Sigmoid colon (tissue), 7 donors: ENCODE results near the gene SHISA5. TPM values are rescaled to one million over a fixed set of nuclear protein-coding genes. Genes with fewer than 3 reads are reported as not detected.

Experiments
- DNase-seq: peaks from one replicate; pipeline ENCODE4 v3.0.0-alpha.2; 2019
- H3K27ac ChIP-seq, 4 donors: fragments of 200-600 bp; sonication (generic); one replicate each; pipeline ENCODE4 v1.5.1; 2016 to 2019; ENCODE audit warnings: mild to moderate bottlenecking in 1 of 4
- H3K27me3 ChIP-seq, 3 donors: fragments of 200-600 bp; sonication (generic); one replicate each; pipeline ENCODE4 v1.5.1; 2019; ENCODE audit warnings: mild to moderate bottlenecking in 1 of 3
- H3K36me3 ChIP-seq, 4 donors: fragments of 200-600 bp; sonication (generic); one replicate each; pipeline ENCODE4 v1.5.1; 2016 to 2019
- H3K4me1 ChIP-seq, 4 donors: fragments of 200-600 bp; sonication (generic); one replicate each; pipeline ENCODE4 v1.5.1; 2017 to 2019
- H3K4me3 ChIP-seq, 4 donors: fragments of 200-600 bp; sonication (generic); one replicate each; pipeline ENCODE4 v1.5.1; 2017 to 2019; ENCODE audit warnings: mild to moderate bottlenecking in 2 of 4, moderate library complexity in 1 of 4
- H3K9me3 ChIP-seq, 4 donors: fragments of 200-600 bp in 3 of 4; sonication (generic) in 3 of 4; one replicate each; pipeline versions ENCODE4 v1.5.1 to v1.6.1; 2013 to 2019
- EP300 ChIP-seq, 4 donors: sonication (generic); formaldehyde crosslinking; IDR thresholded peaks; one replicate each; pipeline ENCODE4 v1.6.1; 2017; ENCODE audit warnings: antibody characterized with exemption in 4 of 4
- POLR2A ChIP-seq, 2 donors: fragments of 450-650 bp; IDR thresholded peaks; one replicate each; pipeline ENCODE4 v1.6.1; 2016; ENCODE audit warnings: antibody characterized with exemption in 2 of 2, mild to moderate bottlenecking in 2 of 2, moderate library complexity in 2 of 2
- POLR2AphosphoS5 ChIP-seq, 4 donors: sonication (generic); formaldehyde crosslinking; IDR thresholded peaks; one replicate each; pipeline ENCODE4 v1.6.1; 2017; ENCODE audit warnings: antibody characterized with exemption in 4 of 4
- WGBS, 2 donors: extraction: QIAGEN DNeasy Blood & Tissue Kit; methylation state at CpG; one replicate each; pipeline ENCODE4 v1.1.7; 2013; 5-methylcytosine and 5-hydroxymethylcytosine counted together
- intact Hi-C: fragments of 100-400 bp; cut with DNase I; formaldehyde crosslinking; loops from one replicate; pipeline ENCODE4 v1.15.1; 2023
- polyA plus RNA-seq, 3 donors: library from polyadenylated mRNA; stranded (reverse); fragments of 200-250 nt; gene quantifications; one replicate each; pipeline ENCODE4 v1.2.3, GENCODE V29; 2013
- total RNA-seq, 4 donors: library from RNA; depleted of rRNA; stranded (reverse); fragments of >200 nt; gene quantifications; one replicate each; pipeline ENCODE4 v1.1.0, GENCODE V29; 2016
- TF ChIP-seq, protein P1 (sequence below), 4 experiments: fragments of 450-650 bp in 3 of 4; fragments of 200-600 bp in 1 of 4; IDR thresholded peaks; one replicate each; pipeline ENCODE4 v1.5.1; 2016 to 2019; ENCODE audit warnings: antibody characterized with exemption in 4 of 4, mild to moderate bottlenecking in 3 of 4, moderate library complexity in 2 of 4
- donor health status: healthy with polysubstance abuse.
- donor health status: Bipolar disorder and iron deficiency.
- donor health status: healthy.

SHISA5 gene
- total and polyA plus RNA-seq, 7 donors, result 57.7 to 142 (median 70.3) TPM

- H3K27ac ChIP-seq, result no peak overlapping the region
- H3K9me3 ChIP-seq, result no peaks in the 10 kb centered on the region
Measured at GRCh38 chr3:48478626-48479555, 25.1 kb downstream of the SHISA5 start.

GRCh38 chr3:48477959-48478520, 25.9 kb downstream of the SHISA5 start:
- intact Hi-C loops, result no loop called here
- no peak for DNase-seq
- peaks cover 0 to 7% (median 3%) of the 10 kb centered on the region in 4 donors for H3K36me3 ChIP-seq
- WGBS, 2 donors, result 90 to 91% methylated on average over 9 of the region's 9 CpGs
- TF ChIP-seq POLR2AphosphoS5 (IDR thresholded peaks at IDR 0.05) (no peak), EP300 (IDR thresholded peaks at IDR 0.05) (no peak), POLR2A (IDR thresholded peaks at IDR 0.05) (no peak)
- TF ChIP-seq, protein P1, sequence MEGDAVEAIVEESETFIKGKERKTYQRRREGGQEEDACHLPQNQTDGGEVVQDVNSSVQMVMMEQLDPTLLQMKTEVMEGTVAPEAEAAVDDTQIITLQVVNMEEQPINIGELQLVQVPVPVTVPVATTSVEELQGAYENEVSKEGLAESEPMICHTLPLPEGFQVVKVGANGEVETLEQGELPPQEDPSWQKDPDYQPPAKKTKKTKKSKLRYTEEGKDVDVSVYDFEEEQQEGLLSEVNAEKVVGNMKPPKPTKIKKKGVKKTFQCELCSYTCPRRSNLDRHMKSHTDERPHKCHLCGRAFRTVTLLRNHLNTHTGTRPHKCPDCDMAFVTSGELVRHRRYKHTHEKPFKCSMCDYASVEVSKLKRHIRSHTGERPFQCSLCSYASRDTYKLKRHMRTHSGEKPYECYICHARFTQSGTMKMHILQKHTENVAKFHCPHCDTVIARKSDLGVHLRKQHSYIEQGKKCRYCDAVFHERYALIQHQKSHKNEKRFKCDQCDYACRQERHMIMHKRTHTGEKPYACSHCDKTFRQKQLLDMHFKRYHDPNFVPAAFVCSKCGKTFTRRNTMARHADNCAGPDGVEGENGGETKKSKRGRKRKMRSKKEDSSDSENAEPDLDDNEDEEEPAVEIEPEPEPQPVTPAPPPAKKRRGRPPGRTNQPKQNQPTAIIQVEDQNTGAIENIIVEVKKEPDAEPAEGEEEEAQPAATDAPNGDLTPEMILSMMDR (IDR thresholded peaks at IDR 0.05), result no peak
- H3K27ac ChIP-seq, result no peak overlapping the region
- no peak overlapping the region for H3K4me3 ChIP-seq
- H3K27me3 ChIP-seq, result no peaks in the 10 kb centered on the region
- no peaks in the 10 kb centered on the region for H3K9me3 ChIP-seq
- H3K4me1 ChIP-seq, result peaks cover 0 to 8% (median 5%) of the 10 kb centered on the region in 4 donors

More at GRCh38 chr3:48478626-48479555, 25.1 kb downstream of the SHISA5 start:
- TF ChIP-seq, protein P1 (IDR thresholded peaks at IDR 0.05), result no peak
- no peak for TF ChIP-seq POLR2A (IDR thresholded peaks at IDR 0.05)
- no peak overlapping the region for H3K4me3 ChIP-seq
- whole genome bisulfite sequencing, 2 donors, result 63 to 87% methylated on average over 19 of the region's 19 CpGs
- no peaks in the 10 kb centered on the region for H3K27me3 ChIP-seq
- intact Hi-C loops, result no loop called here
- no peaks in the 10 kb centered on the region for H3K4me1 ChIP-seq
- H3K36me3 ChIP-seq, result peaks cover 0 to 7% (median 3%) of the 10 kb centered on the region in 4 donors
- DNase-seq, result no peak

DNA sequence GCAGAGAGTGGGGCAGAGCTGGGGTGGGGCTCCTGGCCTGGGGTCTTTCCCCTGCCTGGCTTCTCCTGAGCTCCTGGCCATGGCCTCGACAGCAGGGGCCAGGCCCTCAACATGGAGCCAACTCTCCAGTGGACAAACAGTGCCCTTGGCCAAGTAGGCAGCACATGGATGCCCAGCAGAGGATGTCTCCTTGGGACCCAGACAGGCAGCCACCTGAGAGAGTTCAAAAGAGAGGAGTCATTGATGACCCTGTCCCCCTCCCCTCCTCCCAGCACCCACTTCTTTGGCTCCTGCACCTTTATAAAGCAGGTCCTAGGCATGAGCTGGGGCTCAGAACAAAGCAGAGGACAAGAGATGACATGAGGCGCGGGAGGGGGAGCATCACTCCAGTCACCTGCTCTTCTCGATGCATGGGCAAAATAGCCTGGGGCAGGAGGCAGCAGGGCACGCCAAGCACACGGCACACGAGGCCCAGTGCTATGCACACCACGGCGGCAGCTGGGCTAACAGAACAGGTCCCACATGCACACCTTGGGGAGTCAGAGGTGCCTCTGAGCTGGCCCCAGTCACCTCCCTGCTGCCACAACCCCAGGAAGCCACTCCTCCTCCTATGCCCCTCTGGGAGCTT, 27.4 kb downstream of the SHISA5 start:
- peaks cover 0 to 17% (median 15%) of the 10 kb centered on the region in 4 donors for H3K4me1 ChIP-seq
- DNase-seq, result no peak
- no peak overlapping the region for H3K4me3 ChIP-seq
- H3K36me3 ChIP-seq, result peaks cover 0 to 7% (median 3%) of the 10 kb centered on the region in 4 donors
- 79 to 91% methylated on average over 9 of the region's 9 CpGs for WGBS, 2 donors
- intact Hi-C loops, result no loop called here
- H3K27ac ChIP-seq, result no peak overlapping the region
- H3K27me3 ChIP-seq, result no peaks in the 10 kb centered on the region
- H3K9me3 ChIP-seq, result no peaks in the 10 kb centered on the region
- TF ChIP-seq POLR2A (IDR thresholded peaks at IDR 0.05) (no peak), POLR2AphosphoS5 (IDR thresholded peaks at IDR 0.05) (no peak), EP300 (IDR thresholded peaks at IDR 0.05) (no peak)
- TF ChIP-seq, protein P1 (IDR thresholded peaks at IDR 0.05), result no peak

DNA sequence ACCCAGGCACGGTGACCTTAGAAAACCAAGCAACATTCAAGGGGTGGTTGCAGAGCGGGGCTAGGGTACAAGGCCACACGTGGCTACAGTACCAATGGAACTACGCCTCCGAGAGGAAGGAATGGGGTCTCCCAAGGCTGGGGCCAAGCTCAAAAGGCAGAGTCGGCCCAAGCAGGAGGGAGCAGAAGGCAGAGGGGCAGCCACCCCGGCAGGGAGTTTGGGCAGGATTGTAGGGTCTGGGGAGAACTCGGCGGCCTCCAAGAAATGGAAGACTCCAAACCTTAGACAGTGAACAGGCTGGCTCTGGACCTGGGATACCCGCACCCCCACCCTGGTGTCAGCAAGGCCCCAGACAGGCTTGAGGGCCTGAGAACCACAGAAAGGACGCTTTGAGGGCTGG, 28.8 kb downstream of the SHISA5 start:
- H3K4me3 ChIP-seq, result no peak overlapping the region
- no peak overlapping the region for H3K27ac ChIP-seq
- peaks cover 0 to 9% (median 3%) of the 10 kb centered on the region in 4 donors for H3K36me3 ChIP-seq
- H3K9me3 ChIP-seq, result no peaks in the 10 kb centered on the region
- H3K27me3 ChIP-seq, result no peaks in the 10 kb centered on the region
- peaks cover 0 to 31% (median 27%) of the 10 kb centered on the region in 4 donors for H3K4me1 ChIP-seq
- intact Hi-C loops, result no loop called here
- TF ChIP-seq, protein P1 (IDR thresholded peaks at IDR 0.05), result no peak
- TF ChIP-seq EP300 (IDR thresholded peaks at IDR 0.05) (no peak), POLR2AphosphoS5 (IDR thresholded peaks at IDR 0.05) (no peak), POLR2A (IDR thresholded peaks at IDR 0.05) (no peak)
- no peak for DNase-seq
- 91 to 93% methylated on average over 11 of the region's 11 CpGs for WGBS, 2 donors
